Tibial nerve (tissue), 4 donors: Measurements from ENCODE around the gene DNAJA3.

Source experiments
- EP300 ChIP-seq, 2 donors: sonication (generic); formaldehyde crosslinking; IDR thresholded peaks; one replicate each; pipeline ENCODE4 v1.6.1; 2017; ENCODE audit warnings: antibody characterized with exemption in 2 of 2, mild to moderate bottlenecking in 1 of 2
- TF ChIP-seq, protein P1 (sequence below), 5 experiments: fragments of 200-600 bp in 3 of 5; fragments of 450-650 bp in 2 of 5; sonication (generic) in 3 of 5; IDR thresholded peaks; one replicate each; pipeline ENCODE4 v1.5.1; 2016 to 2019; ENCODE audit warnings: antibody characterized with exemption in 5 of 5, mild to moderate bottlenecking in 3 of 5, moderate library complexity in 2 of 5

DNA sequence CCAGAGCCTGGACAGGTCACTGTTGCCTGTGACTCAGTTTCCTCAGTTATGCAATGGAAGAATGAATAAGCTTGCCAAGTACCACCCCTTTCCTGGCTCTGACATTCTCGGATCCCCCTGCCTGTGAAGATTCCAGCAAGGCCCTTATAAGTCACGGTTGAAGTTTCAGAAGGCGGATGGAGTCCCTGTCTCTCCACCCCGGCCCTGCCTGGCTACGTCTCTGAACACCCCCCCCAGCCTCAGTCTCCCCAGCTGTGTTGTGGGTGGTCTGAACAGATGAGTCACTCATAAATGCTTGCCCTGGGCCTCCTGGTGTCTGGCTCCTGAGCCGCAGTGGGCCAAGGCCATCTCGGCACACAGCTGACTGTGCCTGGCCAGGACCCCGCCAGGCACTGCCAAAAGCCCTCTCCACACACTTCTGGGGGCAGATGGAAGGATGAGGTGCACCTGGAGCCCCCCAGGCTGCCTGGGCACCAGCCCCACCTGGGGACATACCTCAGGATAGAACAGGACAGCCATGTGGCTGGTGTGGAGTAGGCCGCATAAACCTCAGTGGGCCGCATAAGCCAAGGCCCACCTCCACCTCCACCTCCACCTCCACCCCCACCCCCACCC, 38.6 kb upstream of the DNAJA3 start:
- TF ChIP-seq, protein P1, sequence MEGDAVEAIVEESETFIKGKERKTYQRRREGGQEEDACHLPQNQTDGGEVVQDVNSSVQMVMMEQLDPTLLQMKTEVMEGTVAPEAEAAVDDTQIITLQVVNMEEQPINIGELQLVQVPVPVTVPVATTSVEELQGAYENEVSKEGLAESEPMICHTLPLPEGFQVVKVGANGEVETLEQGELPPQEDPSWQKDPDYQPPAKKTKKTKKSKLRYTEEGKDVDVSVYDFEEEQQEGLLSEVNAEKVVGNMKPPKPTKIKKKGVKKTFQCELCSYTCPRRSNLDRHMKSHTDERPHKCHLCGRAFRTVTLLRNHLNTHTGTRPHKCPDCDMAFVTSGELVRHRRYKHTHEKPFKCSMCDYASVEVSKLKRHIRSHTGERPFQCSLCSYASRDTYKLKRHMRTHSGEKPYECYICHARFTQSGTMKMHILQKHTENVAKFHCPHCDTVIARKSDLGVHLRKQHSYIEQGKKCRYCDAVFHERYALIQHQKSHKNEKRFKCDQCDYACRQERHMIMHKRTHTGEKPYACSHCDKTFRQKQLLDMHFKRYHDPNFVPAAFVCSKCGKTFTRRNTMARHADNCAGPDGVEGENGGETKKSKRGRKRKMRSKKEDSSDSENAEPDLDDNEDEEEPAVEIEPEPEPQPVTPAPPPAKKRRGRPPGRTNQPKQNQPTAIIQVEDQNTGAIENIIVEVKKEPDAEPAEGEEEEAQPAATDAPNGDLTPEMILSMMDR (IDR thresholded peaks at IDR 0.05), result no peak
- TF ChIP-seq EP300 (IDR thresholded peaks at IDR 0.05), result no peak
